HG02938 (cell line): ENCODE results near the gene SDF4.

Experiments
- ATAC-seq: cut with Tn5 transposase; IDR thresholded peaks from one replicate; pipeline ENCODE4 v1.9.1; 2021; ENCODE audit warnings: mild to moderate bottlenecking, moderate library complexity; ENCODE audit not compliant: unreplicated experiment

The SDF4 gene

DNA sequence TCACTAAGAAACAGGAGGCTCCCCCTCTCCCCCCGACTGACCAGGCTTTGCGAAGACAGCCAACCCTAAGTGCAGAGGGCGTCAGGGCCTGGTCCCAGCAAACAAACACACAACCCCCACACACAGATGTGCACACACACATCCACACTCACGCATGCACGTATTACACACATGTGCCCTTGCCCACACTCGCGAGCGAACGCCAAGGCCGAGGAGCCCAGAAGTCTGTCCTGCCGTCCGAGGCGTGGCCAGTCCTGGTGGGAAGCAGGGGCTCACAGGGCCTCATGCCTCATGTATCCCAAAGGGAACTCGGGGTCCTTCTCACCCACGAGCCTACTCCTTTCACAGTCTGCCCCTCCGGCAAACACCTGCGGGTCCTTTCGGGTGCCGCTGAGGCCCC lies 2.0 kb downstream of the SDF4 start:
- ATAC-seq: no peak

- no peak for ATAC-seq
These were observed 3.0 kb downstream of the SDF4 start for GRCh38 chr1:1228596-1229321.

- ATAC-seq: no peak
These were observed 3.6 kb downstream of the SDF4 start for GRCh38 chr1:1228187-1228586.

GRCh38 chr1:1227386-1227785 lies 4.4 kb downstream of the SDF4 start:
- ATAC-seq: no peak

DNA sequence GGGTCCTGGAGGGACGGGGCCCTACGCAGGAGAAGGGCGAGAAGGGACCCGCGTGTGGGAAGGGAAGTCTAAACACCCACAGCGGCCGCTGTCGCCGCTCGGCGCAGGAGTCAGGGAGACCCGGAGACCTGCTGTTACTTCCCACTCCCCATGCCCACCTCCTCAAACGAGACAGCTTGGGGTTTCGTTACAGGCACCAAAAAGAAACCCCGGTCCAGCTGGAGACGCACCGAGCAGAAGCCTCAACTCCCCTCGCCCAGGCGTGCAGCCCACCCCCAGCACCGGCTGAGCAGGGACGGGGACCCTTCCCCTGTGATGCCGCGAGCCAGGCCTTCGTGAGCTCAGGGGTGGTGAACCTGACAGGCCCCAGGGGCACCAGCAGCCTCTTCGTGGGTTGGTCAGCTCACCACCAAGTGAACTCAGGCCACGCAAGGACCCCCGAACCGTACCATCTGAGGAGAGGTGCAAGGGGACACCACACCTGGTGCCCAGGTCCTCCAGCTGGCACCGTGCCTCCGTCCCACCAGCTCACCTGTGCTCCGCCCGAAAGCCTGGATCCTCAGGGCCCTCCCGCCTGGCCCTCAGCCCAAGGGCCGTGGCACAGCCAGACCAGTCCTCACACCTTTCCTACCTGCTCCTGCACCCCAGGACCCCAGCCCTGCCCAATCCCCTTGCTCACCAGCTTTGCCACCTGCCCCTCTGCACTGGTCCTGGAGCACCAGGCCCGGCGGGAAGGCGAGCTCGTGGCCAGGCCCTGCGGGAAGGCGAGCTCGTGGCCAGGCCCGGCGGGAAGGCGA lies 5.0 kb downstream of the SDF4 start:
- ATAC-seq: no peak

- no peak for ATAC-seq
These were observed 5.9 kb downstream of the SDF4 start for GRCh38 chr1:1225913-1226312.

- no peak for ATAC-seq
These were observed 6.5 kb downstream of the SDF4 start for GRCh38 chr1:1225238-1225845.

GRCh38 chr1:1223891-1224290 lies 7.9 kb downstream of the SDF4 start:
- ATAC-seq: no peak

DNA sequence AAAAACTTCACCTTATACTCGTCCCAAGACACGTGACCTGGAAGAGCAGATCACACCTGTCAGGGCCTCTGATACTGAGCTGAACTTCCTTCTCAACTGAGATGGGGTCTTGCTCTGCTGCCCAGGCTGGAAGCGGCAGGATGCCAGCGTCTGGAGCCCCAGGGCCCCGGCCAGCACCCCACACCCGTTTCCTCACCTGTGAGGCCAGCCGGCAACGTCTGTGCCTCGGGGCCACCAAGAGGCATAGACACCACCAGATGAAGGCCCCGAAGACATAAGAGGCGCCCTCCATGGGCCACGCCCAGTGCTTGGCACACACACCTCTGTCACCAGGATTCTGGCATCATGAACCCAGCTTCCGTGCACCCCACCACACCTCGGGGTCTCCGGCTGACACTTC lies 8.5 kb downstream of the SDF4 start:
- no peak for ATAC-seq

- ATAC-seq: no peak
These were observed 9.1 kb downstream of the SDF4 start for GRCh38 chr1:1222575-1223225.

- no peak for ATAC-seq
These were observed 9.8 kb downstream of the SDF4 start for GRCh38 chr1:1221887-1222574.

DNA sequence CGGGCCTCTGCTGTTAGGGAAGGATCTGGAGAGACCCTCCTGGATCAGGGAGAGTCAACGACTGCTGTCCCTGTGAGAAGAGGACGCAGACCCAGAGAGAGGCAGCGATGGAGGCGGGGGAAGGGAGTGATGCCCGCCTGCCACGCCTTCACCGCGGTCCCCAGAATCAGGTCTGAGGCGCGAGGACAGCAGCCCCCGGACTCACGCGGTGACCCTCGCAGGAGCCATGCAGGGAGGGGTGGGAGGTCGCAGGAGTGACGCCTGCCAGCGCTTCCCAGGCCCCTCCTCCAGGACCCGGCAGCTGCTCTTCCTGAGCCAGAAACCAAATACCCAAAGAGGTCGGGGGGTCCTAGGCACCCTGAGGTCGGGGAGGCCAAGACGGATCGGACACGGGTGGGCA lies 11.6 kb downstream of the SDF4 start:
- ATAC-seq: no peak

GRCh38 chr1:1219341-1219740 lies 12.5 kb downstream of the SDF4 start:
- no peak for ATAC-seq

DNA sequence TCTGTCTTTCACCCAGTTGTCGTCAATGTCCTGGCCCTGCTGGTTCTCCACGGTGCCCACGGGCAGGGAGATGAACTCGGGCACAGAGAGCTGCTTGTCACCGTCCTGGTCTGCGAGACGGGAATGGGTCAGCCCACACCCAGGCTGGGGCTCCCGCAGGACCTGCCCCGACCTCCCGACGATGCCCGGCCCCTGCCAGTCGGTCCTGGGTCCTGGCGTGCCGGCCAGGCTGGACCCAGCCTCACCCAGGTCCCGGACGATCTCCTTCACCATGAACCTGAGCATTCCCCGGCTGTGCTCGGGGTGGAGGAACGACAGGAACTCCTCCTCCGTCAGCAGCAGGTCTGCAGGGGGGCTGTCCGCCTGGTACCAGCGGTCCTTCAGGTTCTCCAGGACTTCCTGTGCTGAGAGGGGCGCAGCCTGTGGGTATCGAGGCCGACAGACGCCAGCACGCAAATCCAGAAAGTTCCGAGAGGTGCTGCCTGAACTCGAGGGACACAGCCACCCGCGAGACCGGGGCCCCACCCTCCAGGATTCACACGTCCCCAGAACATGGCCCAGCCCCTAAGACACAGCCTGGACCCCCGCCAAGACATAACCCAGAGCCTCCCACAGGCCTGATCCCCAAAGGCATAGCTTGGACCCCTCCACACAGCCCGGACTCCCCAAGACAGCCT lies 13.1 kb downstream of the SDF4 start:
- ATAC-seq: no peak

- no peak for ATAC-seq
These were observed 13.9 kb downstream of the SDF4 start for GRCh38 chr1:1217621-1218523.

DNA sequence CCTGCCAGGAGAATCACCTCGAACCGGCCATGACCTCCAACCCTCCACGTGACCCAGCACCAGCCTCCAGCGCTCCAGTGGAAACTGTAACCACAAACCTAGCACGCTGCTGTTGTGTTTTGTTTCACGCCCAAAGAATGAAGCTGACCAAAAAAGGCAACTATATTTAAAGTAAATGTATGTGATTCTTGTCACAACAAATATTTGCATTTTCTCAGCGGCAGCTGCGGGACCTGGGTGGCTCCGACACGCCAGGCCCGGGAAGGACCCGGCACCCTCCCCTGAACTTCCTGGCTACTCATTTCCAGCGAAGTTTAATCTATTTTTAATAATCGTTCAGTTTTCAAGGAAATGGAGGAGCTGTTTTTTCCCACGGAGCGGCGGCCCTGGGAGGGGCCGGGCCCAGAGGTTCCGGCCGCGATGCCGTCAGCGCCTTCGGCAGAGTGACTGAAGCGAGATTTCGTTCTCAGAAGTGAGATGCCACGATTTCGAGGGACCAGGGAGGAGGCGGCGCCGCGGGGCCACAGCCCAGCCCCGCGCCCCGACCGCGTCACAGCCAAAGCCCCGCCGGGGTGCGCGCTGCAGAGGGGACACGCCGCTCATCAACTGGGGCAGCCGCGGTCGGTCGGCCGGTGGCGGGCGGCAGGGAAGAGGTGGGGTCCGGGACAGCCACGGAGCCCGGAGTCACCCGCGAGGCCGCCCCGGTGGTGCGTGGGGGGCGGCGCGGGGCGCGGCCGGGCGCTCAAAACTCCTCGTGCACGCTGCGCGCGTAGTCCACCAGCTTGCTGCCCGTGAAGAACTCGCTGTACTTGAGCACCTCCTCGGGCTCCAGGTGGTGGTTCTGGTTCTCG lies 14.8 kb downstream of the SDF4 start:
- no peak for ATAC-seq

GRCh38 chr1:1215881-1216605 lies 15.8 kb downstream of the SDF4 start:
- ATAC-seq: no peak
